Stimulated activated CD8-positive, alpha-beta memory T cell treated with anti-CD3 and anti-CD28 coated beads, Interleukin-2, amount 100 ng/mL, for 1 hour (primary cell): Measurements from ENCODE around the gene HSPG2.
"Not testable (repeated sequence)": the region's sequence is repeated elsewhere in the genome, so short reads cannot be mapped to it uniquely, and the experiment has no call there.

Source experiments
- DNase-seq, 2 donors: peaks; one replicate each; pipeline ENCODE4 v3.0.0-alpha.2; 2020; ENCODE audit warnings: low read depth in 2 of 2

The HSPG2 gene

GRCh38 chr1:21785764-21786163, 151.3 kb downstream of the HSPG2 start:
- not testable (repeated sequence) for DNase-seq

GRCh38 chr1:21783679-21784603, 153.2 kb downstream of the HSPG2 start:
- no peak for DNase-seq

- DNase-seq = peak; percentile 92 to 93
Measured at GRCh38 chr1:21782868-21783678, 154.0 kb downstream of the HSPG2 start, which contains the start of gene USP48. USP48 (minus strand) TSS chr1:21783149; CDS start chr1:21782957, 192 bp downstream.

GRCh38 chr1:21782349-21782867, 154.7 kb downstream of the HSPG2 start:
- DNase-seq = peak; percentile 2 to 13

GRCh38 chr1:21781815-21782348, 155.2 kb downstream of the HSPG2 start:
- no peak for DNase-seq

- no peak for DNase-seq
Measured at GRCh38 chr1:21779613-21780521, 157.2 kb downstream of the HSPG2 start.

GRCh38 chr1:21778405-21778727, 158.7 kb downstream of the HSPG2 start:
- no peak for DNase-seq

- DNase-seq = not testable (repeated sequence)
Measured at GRCh38 chr1:21776925-21777324, 160.2 kb downstream of the HSPG2 start.

- DNase-seq = no peak
Measured at GRCh38 chr1:21775985-21776562, 161.0 kb downstream of the HSPG2 start.

GRCh38 chr1:21775550-21775914, 161.6 kb downstream of the HSPG2 start:
- DNase-seq = no peak

GRCh38 chr1:21774835-21775549, 162.1 kb downstream of the HSPG2 start:
- DNase-seq = no peak

GRCh38 chr1:21773585-21773984, 163.5 kb downstream of the HSPG2 start:
- no peak for DNase-seq
